NOMO-1 (cell line): ENCODE data around the gene GADD45B.
A peak's percentile ranks its signal among the peaks of the same experiment; 100 is the strongest.
"Not testable (repeated sequence)": the region's sequence is repeated elsewhere in the genome, so short reads cannot be mapped to it uniquely, and the experiment has no call there.

Source experiments
- DNase-seq, 2 experiments: peaks; one replicate each; lab custom pipeline; 2025; ENCODE audit not compliant: unreplicated experiment in 2 of 2; lab: John Stamatoyannopoulos, UW

The GADD45B gene

DNA sequence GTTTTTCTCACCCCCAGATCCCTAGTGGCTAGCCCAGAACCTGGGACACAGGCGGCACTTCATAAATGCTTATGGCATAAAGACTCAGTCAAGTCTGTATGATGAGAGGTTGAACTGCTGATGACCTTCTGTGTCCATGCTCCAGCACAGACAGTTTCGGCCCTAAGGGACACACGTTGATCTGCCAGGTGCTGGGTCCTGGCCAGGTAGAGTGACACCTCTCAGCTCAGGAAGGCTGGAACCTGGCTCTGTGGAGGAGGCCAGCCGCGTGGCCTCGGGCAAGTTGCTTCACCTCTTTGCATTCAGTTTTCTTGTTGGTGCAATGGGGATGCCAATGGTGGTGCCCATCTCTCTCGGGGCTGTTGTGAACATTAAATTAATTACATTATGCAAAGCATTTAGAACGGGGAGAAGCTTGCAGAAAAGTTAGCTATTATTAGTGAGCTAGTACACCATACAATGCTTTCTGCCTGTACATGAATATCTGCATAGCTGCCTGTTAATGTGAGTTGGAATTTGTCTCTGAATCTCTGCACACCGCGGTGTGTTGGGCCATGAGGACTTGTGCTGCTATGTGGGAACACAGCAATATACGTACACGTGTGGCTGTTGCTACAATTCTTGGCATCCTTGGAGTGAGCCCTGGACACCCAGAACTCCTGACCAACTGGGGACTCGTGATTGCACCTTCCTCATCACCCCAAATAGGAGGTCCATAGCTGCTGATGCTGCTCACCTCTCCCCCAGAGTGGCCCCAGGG is 8.4 kb downstream of the GADD45B start:
- no peak for DNase-seq

DNA sequence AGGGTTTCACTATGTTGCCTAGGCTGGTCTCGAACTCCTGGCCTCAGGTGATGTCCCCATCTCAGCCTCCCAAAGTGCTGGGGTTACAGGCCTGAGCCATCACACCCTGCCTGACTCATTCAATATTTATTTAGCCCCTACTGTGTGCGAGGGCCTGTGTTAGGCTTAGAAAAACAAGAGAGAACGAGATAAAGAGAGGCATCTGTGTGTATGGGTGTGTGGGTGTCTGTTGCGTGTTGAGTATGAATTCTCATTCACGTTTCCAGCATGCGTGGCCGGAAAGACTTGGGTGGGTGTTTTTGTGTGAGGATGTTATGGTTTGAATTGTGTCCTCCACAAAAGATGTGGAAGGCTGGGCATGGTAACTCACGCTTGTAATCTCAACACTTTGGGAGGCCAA is 9.5 kb downstream of the GADD45B start:
- DNase-seq, result no peak

DNA sequence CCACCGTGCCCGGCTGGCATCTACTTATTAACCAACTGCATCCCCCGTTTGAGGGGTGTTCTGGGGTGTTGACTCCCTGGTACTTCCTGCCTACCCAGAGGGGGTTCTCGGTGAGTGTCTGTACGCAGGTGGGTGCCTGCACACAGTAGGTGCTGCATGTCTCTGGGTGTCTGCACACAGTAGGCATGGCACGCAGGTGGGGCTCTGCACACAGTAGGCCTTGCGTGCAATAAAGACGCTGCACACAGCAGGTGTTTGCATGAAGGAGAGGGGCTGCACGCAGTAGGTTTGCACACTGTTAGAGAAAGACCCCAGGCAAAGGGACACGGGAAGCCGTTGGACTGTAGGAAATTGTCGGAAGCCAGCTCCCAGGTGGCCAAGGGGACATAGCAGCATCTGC is 11.2 kb downstream of the GADD45B start:
- DNase-seq, result no peak

DNA sequence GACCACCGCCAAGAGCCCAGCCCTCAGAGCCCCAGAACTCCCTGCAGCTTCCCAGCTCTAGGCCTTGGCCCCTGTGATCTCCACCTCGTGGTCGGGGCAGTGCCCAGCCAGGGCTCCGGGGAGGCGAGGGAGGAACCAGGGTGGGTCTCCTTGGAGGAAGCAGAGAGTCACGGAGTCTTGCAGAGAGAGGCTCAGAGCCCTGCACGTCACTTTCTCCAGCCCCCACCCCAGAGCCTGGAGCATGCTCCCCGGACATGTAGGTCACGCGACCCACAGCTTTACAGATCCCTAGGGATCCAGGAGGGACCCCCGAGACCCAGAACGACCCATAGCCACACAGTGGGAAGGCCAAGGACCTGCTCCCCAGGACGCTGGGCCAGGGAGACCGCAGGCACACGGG is 11.9 kb downstream of the GADD45B start:
- DNase-seq, result no peak

DNA sequence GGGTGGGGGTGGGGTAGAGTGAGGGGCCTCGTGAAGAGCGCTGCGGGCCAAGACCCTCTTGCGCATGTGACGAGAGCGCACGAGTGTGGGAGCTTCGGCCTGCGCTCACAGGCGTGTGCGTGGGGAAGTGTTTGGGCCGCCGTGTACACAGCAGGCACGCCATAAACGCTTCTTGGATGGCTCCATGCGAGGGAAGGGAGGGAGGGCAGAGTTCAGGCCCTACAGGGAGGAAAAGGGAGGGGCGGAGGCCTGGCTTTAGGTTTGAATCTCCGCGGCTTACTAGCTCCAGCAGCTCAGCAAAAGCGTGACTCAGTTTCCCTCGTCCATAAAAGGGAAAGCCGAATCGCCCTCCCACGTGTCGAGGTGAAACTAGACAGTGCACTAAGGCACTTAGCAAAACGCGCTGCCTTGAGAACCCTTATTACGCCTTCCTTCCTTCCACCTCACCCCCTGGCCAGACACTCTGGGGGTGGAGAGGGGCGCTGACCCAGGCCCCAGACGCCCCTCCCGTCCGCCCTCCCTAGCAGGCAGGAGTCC is 12.5 kb downstream of the GADD45B start:
- no peak for DNase-seq

GRCh38 chr19:2488942-2489731 is 13.2 kb downstream of the GADD45B start:
- DNase-seq, result peak; percentile 39 to 55

DNA sequence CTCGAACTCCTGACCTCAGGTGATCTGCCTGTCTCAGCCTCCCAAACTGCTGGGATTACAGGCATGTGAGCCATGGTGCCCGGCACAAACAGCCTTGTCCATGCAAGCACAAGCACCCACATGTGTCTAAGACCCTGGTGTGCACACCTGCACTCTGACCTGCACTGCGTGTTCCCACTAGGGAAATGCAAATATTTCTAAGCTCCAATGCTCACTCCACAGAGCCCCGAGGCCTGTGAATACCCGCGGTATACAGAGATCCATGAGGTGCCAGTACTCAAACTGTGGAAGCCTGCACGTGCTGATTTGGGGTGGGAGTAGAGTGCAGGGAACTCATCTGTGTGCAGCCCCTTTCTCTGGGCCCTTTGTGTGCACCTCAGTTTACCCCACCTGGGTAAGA is 14.7 kb downstream of the GADD45B start:
- DNase-seq, result no peak

DNA sequence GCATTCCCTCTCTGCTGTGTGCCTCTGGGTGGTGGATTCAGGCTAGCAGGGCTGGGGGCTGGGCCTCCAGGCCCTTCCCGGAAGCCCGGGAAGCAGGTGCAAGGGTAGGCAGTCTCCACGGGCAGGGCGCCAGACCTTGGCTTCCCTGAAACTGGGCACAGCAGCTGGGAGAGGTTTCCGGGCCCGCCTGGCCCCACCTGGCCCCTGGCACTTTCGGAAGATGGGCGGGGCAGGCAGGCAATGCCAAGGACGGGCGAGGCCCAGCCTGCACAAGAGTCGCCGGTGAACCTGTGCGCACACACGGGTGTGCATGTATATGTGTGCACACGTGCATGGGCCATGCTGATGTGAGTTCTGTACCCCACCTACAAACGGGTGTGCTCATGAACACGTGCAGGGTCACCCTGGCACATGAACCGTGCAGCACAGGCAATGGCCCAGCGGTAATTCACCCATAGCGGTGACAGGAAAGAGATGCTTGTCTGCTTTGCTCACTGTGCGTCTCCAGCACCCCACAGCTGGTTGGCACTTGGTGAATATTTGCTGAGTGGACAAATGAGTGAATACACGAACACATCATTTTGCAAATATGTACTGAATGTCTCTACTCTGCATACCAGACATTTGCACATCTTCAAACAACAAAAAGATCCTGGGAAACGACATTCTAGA is 15.3 kb downstream of the GADD45B start:
- DNase-seq, result no peak

DNA sequence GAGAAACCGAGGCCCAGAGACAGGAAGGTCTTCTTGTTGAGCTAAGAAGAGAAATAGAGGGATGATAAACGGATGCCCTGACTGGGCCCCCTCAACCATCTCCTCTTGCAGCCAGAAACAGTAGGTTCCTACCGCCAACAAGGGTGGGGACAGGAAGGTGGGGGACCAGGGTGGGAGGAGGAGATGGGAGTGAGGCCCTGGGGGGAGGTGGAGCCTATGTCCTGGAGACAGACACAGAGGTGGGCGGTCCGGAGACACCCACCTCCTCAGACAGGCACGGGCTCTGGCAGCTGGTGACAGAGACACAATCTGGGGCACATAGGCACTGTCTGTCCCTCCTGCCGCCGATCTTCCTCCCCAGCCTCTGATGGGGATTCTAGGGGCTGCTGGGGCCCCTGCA is 16.9 kb downstream of the GADD45B start:
- no peak for DNase-seq

DNA sequence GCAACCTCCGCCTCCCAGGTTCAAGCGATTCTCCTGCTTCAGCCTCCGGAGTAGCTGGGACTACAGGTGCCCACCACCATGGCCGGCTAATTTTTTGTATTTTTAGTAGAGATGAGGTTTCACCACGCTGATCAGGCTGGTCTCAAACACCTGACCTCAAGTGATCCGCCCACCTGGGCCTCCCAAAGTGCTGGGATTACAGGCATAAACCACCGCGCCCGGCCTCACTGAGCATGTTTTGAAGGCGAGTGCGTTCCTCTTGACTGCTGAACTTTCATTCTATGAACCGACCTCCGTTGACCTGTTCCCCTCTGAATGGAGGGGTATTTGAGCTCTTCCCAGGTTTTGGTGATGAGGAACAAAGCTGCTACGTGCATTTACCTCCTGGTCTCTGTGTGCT is 17.5 kb downstream of the GADD45B start:
- not testable (repeated sequence) for DNase-seq

GRCh38 chr19:2494084-2494446 is 18.1 kb downstream of the GADD45B start:
- DNase-seq, result no peak

DNA sequence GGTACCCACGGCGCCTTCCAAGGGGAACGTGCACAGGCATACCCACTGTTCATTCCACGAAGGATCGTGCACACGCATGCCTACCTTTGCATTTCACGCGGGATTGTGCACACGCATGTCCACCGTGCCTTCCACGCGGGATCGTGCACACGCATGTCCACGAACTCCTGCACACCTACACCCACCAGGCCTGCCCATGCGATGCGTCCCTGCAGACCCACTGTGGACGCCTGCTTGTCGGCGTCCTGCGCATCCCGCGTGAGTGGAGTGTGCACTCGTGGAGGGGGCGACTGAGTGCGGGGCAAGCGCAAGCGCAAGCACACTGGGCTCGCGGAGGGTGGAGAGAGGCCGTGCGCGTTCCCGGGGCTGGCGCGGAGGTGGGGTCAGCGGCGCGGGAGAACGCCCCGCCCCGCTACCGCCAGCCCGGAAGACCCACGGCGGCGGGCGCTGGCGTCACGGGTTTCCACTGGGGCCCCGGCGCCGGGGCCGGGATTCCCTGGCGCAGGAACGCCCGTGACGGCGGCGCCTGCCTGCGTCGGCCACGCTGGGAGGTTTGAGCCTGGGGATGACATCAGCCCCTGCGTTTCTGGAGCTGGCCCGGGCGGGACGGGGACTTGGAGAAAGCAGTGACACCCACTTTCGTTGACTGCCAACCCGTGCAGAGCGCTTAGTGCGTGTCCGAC is 18.7 kb downstream of the GADD45B start:
- peak; percentile 52 to 78 for DNase-seq

GRCh38 chr19:2495130-2495641 is 19.3 kb downstream of the GADD45B start:
- DNase-seq, result peak in 1 of 2 experiments; percentile 25

GRCh38 chr19:2495651-2496316 is 19.9 kb downstream of the GADD45B start:
- DNase-seq, result no peak

DNA sequence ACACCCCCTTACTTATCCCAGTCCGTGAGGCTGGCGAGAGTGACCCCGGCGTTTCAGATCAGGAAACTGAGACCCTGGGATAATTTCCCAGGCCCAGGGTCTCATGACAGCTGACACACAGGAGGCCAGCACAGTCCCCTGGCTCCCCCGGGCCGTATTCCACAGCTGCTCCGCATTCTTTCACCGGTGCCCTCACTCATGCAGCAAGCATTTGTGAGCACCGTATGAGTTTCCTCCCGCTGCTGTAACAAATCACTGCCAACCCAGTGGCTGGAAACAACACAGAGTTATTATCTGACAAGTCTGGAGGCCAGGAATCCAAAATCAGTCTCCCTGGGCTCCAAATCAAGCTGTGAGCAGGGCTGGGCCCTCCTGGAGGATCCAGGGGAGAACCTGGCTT is 21.3 kb downstream of the GADD45B start:
- DNase-seq, result no peak

- no peak for DNase-seq
Measured at GRCh38 chr19:2500156-2500555, 24.2 kb downstream of the GADD45B start.

GRCh38 chr19:2500841-2501261 is 24.9 kb downstream of the GADD45B start:
- DNase-seq, result no peak

DNA sequence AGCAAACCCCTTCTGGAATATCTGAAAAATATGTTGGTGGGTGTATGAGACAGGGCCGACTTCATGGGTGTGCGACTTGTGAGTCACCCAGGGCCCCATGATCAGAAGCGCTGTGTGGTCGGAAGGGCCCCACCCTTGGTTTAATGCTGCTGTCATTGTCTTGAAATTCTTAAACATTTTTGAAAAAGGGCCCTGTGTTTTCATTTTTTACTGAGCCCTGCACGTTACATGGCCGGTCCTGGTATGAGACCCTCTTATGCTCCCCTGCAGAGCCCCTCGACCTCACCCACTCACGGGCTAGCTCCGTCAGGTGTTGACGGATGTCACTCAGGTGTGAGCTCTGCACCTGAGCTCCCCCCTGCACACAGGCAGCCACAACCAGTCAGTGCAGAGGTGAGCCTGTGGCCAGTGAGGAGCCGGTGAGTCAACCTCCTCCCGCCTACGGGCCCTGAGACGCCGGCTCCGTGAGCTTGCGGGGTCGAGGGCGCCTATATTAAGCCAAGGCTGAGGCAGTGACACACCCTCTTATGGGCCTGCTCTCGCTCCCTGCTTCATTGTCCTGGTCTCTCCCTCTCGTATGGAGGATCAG is 27.7 kb downstream of the GADD45B start:
- DNase-seq, result peak; percentile 69 to 70

DNA sequence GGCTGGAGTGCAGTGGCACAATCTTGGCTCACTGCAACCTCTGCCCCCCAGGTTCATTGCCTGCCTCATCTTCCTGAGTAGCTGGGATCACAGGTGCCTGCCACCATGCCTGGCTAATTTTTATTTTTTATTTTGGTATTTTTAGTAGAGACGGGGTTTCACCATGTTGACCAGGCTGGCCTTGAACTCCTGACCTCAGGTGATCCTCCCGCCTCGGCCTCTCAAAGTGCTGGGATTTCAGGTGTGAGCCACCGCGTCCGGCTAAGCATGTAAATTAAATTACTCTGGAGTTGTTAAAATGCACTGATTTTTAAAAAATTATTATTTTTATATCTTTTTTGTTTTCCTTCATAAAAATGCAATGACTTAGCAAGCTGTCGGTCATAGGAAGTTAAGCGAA is 30.7 kb downstream of the GADD45B start:
- not testable (repeated sequence) for DNase-seq

- DNase-seq, result peak; percentile 80 to 88
Measured at GRCh38 chr19:2507109-2507508, 31.2 kb downstream of the GADD45B start.
